Measurements from ENCODE around the gene SLC35F1.

The SLC35F1 gene

DNA sequence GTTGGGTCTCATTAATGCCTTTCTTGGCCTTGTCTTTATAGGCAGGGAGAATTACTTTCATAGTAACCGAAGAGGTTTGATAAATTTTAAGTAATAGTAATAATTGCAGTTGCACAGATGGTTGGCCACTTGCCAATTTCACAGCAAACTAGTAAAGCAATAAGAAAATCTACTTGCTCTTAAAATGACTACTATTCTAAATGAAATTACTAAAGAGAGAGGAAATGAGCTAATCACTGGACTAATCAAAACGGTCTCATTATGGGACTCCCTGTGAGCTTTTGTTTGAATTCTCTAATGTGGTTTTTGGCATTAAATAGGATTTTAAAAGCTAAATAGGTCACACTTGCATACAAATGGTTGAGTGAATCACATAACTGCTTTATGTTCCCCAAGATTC is 413.6 kb downstream of the SLC35F1 start:
- no peaks in the 10 kb centered on the region for H3K79me2 ChIP-seq (ENCODE audit: insufficient read depth, low read length)
- no peak for ATAC-seq (ENCODE audit: insufficient read depth, low read depth)
- no peak overlapping the region for H3K4me2 ChIP-seq (ENCODE audit: insufficient read depth, low read length)
- no peaks in the 10 kb centered on the region for H4K20me1 ChIP-seq (ENCODE audit: insufficient read depth, low read length)
- H2AFZ ChIP-seq (ENCODE audit: low read depth, low read length), result no peak overlapping the region
- no peak overlapping the region for H3K9ac ChIP-seq (ENCODE audit: low read depth, low read length)
- H3K9me3 ChIP-seq (ENCODE audit: insufficient read depth, low read length, severe bottlenecking), result no peaks in the 10 kb centered on the region
- no peak overlapping the region for H3K27ac ChIP-seq (ENCODE audit: low read length)
- no peak for DNase-seq
- TF ChIP-seq EZH2 (IDR thresholded peaks at IDR 0.05; ENCODE audit: borderline replicate concordance, low read depth, low read length, severe bottlenecking), result no peak
- no peaks in the 10 kb centered on the region for H3K4me1 ChIP-seq (ENCODE audit: insufficient read depth, low read length)
- no peaks in the 10 kb centered on the region for H3K36me3 ChIP-seq (ENCODE audit: insufficient read depth, low read length)
- H3K27me3 ChIP-seq (ENCODE audit: insufficient read depth, low read length, poor library complexity), result peaks cover 2% of the 10 kb centered on the region
- no peak overlapping the region for H3K4me3 ChIP-seq (ENCODE audit: low read depth in 1 of 2, low read length in 2 of 2)

DNA sequence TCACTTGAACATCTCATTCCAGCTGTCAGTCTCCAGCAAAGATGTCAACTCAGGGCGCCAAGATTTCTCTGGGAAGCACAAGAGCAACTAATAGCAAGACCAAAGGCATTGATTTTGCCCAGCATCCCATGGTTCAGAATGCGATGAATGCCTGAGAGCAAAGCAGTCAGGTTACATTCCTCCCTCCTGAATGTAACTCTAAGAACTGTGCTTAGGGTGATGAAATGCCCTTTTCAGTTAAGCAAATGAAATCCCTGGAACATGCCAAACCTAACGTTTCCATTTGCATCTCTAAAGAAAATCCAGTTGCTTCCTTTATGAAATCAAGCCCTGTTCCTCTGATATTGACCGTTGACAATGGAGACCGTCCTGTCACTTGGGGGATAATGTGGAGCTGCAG is 417.1 kb downstream of the SLC35F1 start:
- DNase-seq, result no peak
- H3K27ac ChIP-seq (ENCODE audit: low read length), result no peak overlapping the region
- no peaks in the 10 kb centered on the region for H3K36me3 ChIP-seq (ENCODE audit: insufficient read depth, low read length)
- H3K4me2 ChIP-seq (ENCODE audit: insufficient read depth, low read length), result no peak overlapping the region
- no peaks in the 10 kb centered on the region for H3K9me3 ChIP-seq (ENCODE audit: insufficient read depth, low read length, severe bottlenecking)
- H4K20me1 ChIP-seq (ENCODE audit: insufficient read depth, low read length), result no peaks in the 10 kb centered on the region
- no peak for ATAC-seq (ENCODE audit: insufficient read depth, low read depth)
- TF ChIP-seq EZH2 (IDR thresholded peaks at IDR 0.05; ENCODE audit: borderline replicate concordance, low read depth, low read length, severe bottlenecking), result no peak
- TF ChIP-seq, protein P1, sequence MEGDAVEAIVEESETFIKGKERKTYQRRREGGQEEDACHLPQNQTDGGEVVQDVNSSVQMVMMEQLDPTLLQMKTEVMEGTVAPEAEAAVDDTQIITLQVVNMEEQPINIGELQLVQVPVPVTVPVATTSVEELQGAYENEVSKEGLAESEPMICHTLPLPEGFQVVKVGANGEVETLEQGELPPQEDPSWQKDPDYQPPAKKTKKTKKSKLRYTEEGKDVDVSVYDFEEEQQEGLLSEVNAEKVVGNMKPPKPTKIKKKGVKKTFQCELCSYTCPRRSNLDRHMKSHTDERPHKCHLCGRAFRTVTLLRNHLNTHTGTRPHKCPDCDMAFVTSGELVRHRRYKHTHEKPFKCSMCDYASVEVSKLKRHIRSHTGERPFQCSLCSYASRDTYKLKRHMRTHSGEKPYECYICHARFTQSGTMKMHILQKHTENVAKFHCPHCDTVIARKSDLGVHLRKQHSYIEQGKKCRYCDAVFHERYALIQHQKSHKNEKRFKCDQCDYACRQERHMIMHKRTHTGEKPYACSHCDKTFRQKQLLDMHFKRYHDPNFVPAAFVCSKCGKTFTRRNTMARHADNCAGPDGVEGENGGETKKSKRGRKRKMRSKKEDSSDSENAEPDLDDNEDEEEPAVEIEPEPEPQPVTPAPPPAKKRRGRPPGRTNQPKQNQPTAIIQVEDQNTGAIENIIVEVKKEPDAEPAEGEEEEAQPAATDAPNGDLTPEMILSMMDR (IDR thresholded peaks at IDR 0.05; ENCODE audit: borderline replicate concordance, extremely low read depth, low read length, poor library complexity, severe bottlenecking), result no peak
- H3K4me3 ChIP-seq (ENCODE audit: low read depth in 1 of 2, low read length in 2 of 2), result no peak overlapping the region
- H3K27me3 ChIP-seq (ENCODE audit: insufficient read depth, low read length, poor library complexity), result no peaks in the 10 kb centered on the region
- no peak overlapping the region for H3K9ac ChIP-seq (ENCODE audit: low read depth, low read length)
- H2AFZ ChIP-seq (ENCODE audit: low read depth, low read length), result no peak overlapping the region
- no peaks in the 10 kb centered on the region for H3K79me2 ChIP-seq (ENCODE audit: insufficient read depth, low read length)
- no peaks in the 10 kb centered on the region for H3K4me1 ChIP-seq (ENCODE audit: insufficient read depth, low read length)

DNA sequence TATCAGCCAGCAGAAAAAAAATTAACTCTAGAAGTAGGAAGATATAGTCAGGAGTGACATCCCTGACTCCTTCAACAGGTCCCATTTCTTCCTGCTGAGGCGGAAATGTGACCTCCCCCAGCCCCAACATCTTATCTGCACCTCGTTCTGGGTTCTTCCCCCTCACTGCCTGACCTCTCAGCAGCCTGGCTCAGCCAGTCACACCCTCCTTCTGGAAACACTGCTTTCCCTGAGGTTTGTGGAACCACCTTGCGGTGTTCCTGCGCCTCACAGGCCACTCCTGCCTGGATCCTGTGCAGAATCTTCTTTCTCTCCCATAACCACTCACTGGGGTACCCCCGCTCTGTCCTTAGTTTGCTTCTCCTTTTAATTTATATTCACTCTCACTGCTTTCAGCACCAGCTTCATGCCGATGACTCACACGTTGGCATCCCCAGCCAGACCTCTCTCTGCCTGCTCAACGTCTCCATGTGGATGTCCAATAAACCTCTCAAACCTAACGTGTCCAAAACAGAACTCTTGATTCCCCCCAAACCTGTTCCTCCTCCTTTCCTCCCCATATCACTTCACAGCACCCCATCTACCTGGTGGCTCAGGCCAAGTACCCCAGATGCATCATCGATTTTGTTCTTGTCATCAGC is 418.3 kb downstream of the SLC35F1 start:
- Histone ChIP-seq H3K4me1 (ENCODE audit: insufficient read depth, low read length) (no peaks in the 10 kb centered on the region), H3K36me3 (ENCODE audit: insufficient read depth, low read length) (no peaks in the 10 kb centered on the region), H3K4me2 (ENCODE audit: insufficient read depth, low read length) (no peak overlapping the region), H4K20me1 (ENCODE audit: insufficient read depth, low read length) (no peaks in the 10 kb centered on the region), H3K4me3 (ENCODE audit: low read depth in 1 of 2, low read length in 2 of 2) (no peak overlapping the region), H3K27me3 (ENCODE audit: insufficient read depth, low read length, poor library complexity) (no peaks in the 10 kb centered on the region), H3K9ac (ENCODE audit: low read depth, low read length) (no peak overlapping the region), H3K27ac (ENCODE audit: low read length) (no peak overlapping the region), H3K79me2 (ENCODE audit: insufficient read depth, low read length) (no peaks in the 10 kb centered on the region), H3K9me3 (ENCODE audit: insufficient read depth, low read length, severe bottlenecking) (no peaks in the 10 kb centered on the region), H2AFZ (ENCODE audit: low read depth, low read length) (no peak overlapping the region)
- ATAC-seq (ENCODE audit: insufficient read depth, low read depth) (no peak), DNase-seq (no peak)
- TF ChIP-seq, protein P1 (IDR thresholded peaks at IDR 0.05; ENCODE audit: borderline replicate concordance, extremely low read depth, low read length, poor library complexity, severe bottlenecking), result no peak
- no peak for TF ChIP-seq EZH2 (IDR thresholded peaks at IDR 0.05; ENCODE audit: borderline replicate concordance, low read depth, low read length, severe bottlenecking)

DNA sequence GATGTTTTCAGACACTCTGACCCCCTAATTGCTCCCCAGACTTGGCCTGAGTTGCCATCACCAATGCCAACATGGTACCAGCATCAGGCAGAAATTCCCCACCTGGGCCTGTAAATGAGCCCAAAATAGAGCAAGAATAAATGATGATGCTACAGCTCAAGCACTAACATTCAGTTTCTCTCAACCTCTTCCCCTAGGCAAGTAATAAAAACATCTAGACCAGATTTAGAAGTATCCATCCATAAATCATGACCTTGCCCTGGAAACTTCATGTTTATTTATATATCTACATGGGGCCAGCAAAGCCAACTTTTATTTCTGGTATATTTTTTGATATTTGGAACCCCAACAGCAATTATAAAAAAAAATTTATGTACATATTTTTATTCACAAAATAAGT is 419.6 kb downstream of the SLC35F1 start:
- Histone ChIP-seq H3K4me3 (ENCODE audit: low read depth in 1 of 2, low read length in 2 of 2) (no peak overlapping the region), H3K9me3 (ENCODE audit: insufficient read depth, low read length, severe bottlenecking) (no peaks in the 10 kb centered on the region), H3K27ac (ENCODE audit: low read length) (no peak overlapping the region), H3K27me3 (ENCODE audit: insufficient read depth, low read length, poor library complexity) (no peaks in the 10 kb centered on the region), H3K4me1 (ENCODE audit: insufficient read depth, low read length) (no peaks in the 10 kb centered on the region), H4K20me1 (ENCODE audit: insufficient read depth, low read length) (no peaks in the 10 kb centered on the region), H3K4me2 (ENCODE audit: insufficient read depth, low read length) (no peak overlapping the region), H3K79me2 (ENCODE audit: insufficient read depth, low read length) (no peaks in the 10 kb centered on the region), H3K9ac (ENCODE audit: low read depth, low read length) (no peak overlapping the region), H3K36me3 (ENCODE audit: insufficient read depth, low read length) (no peaks in the 10 kb centered on the region), H2AFZ (ENCODE audit: low read depth, low read length) (no peak overlapping the region)
- TF ChIP-seq, protein P1 (IDR thresholded peaks at IDR 0.05; ENCODE audit: borderline replicate concordance, extremely low read depth, low read length, poor library complexity, severe bottlenecking), result no peak
- no peak for TF ChIP-seq EZH2 (IDR thresholded peaks at IDR 0.05; ENCODE audit: borderline replicate concordance, low read depth, low read length, severe bottlenecking)
- DNase-seq, result no peak
- no peak for ATAC-seq (ENCODE audit: insufficient read depth, low read depth)
